ENCODE data around the gene MYO16.
"Not testable (repeated sequence)": the region's sequence is repeated elsewhere in the genome, so short reads cannot be mapped to it uniquely, and the experiment has no call there.

The MYO16 gene

GRCh38 chr13:108747843-108748242 is 118.4 kb downstream of the MYO16 start:
- no peak for FAIRE-seq

GRCh38 chr13:108752276-108752675 is 122.9 kb downstream of the MYO16 start:
- no peak for FAIRE-seq

- no peak for FAIRE-seq
Observed at GRCh38 chr13:108755083-108755482, 125.7 kb downstream of the MYO16 start.

- FAIRE-seq: no peak
Observed at GRCh38 chr13:108760129-108760528, 130.7 kb downstream of the MYO16 start.

GRCh38 chr13:108760541-108760940 is 131.1 kb downstream of the MYO16 start:
- no peak for FAIRE-seq

GRCh38 chr13:108768035-108768434 is 138.6 kb downstream of the MYO16 start:
- FAIRE-seq: no peak

GRCh38 chr13:108769213-108770070 is 140.0 kb downstream of the MYO16 start:
- FAIRE-seq: no peak

- no peak for FAIRE-seq
Observed at GRCh38 chr13:108775597-108775996, 146.2 kb downstream of the MYO16 start.

- no peak for FAIRE-seq
Observed at GRCh38 chr13:108776650-108777049, 147.2 kb downstream of the MYO16 start.

- FAIRE-seq: no peak
Observed at GRCh38 chr13:108777421-108778420, 148.3 kb downstream of the MYO16 start.

- no peak for FAIRE-seq
Observed at GRCh38 chr13:108779308-108779707, 149.9 kb downstream of the MYO16 start.

- no peak for FAIRE-seq
Observed at GRCh38 chr13:108780706-108781105, 151.3 kb downstream of the MYO16 start.

- FAIRE-seq: no peak
Observed at GRCh38 chr13:108781312-108781711, 151.9 kb downstream of the MYO16 start.

- not testable (repeated sequence) for FAIRE-seq
Observed at GRCh38 chr13:108782480-108782879, 153.1 kb downstream of the MYO16 start.

- no peak for FAIRE-seq
Observed at GRCh38 chr13:108785844-108786243, 156.4 kb downstream of the MYO16 start.

GRCh38 chr13:108786456-108787200 is 157.2 kb downstream of the MYO16 start:
- no peak for FAIRE-seq

- no peak for FAIRE-seq
Observed at GRCh38 chr13:108787700-108788414, 158.4 kb downstream of the MYO16 start.

- no peak for FAIRE-seq
Observed at GRCh38 chr13:108789476-108789875, 160.1 kb downstream of the MYO16 start.

GRCh38 chr13:108795841-108796240 is 166.4 kb downstream of the MYO16 start:
- FAIRE-seq: no peak

- FAIRE-seq: no peak
Observed at GRCh38 chr13:108797354-108797753, 167.9 kb downstream of the MYO16 start.

GRCh38 chr13:108807841-108808240 is 178.4 kb downstream of the MYO16 start:
- no peak for FAIRE-seq

GRCh38 chr13:108812165-108812564 is 182.8 kb downstream of the MYO16 start:
- no peak for FAIRE-seq

Measured in A204.1 (cell line).